Neural progenitor cell (in vitro differentiated cells): Measurements from ENCODE around the gene NXN.

Experiments used
- EZH2 ChIP-seq: fragments of 200-600 bp; sonication (generic); IDR thresholded peaks from 2 replicates; pipeline ENCODE4 v1.6.1; 2017; ENCODE audit warnings: antibody characterized with exemption, mild to moderate bottlenecking, moderate library complexity
- TF ChIP-seq, protein P1 (sequence below): fragments of 200-600 bp; sonication (generic); IDR thresholded peaks from 2 replicates; pipeline ENCODE4 v1.5.1; 2017; ENCODE audit warnings: antibody characterized with exemption, mild to moderate bottlenecking

DNA sequence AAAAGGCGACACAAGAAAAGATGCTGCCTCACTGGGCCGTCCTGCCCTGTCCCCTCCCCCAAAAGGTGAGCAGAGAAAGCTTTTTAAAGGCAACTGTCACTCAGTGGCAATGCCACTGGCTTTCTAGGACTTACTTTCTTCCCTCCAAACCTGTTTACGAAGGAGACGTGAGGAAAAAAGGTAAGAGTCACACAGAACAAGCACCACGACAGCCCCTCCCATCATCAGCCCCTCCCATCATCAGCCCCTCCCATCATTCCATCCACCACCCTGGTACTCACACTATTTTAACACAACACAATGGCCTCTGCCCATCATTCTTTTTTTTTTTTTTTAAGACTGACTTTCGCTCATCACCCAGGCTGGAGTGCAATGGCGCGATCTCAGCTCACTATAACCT is 77.1 kb downstream of the NXN start:
- TF ChIP-seq, protein P1, sequence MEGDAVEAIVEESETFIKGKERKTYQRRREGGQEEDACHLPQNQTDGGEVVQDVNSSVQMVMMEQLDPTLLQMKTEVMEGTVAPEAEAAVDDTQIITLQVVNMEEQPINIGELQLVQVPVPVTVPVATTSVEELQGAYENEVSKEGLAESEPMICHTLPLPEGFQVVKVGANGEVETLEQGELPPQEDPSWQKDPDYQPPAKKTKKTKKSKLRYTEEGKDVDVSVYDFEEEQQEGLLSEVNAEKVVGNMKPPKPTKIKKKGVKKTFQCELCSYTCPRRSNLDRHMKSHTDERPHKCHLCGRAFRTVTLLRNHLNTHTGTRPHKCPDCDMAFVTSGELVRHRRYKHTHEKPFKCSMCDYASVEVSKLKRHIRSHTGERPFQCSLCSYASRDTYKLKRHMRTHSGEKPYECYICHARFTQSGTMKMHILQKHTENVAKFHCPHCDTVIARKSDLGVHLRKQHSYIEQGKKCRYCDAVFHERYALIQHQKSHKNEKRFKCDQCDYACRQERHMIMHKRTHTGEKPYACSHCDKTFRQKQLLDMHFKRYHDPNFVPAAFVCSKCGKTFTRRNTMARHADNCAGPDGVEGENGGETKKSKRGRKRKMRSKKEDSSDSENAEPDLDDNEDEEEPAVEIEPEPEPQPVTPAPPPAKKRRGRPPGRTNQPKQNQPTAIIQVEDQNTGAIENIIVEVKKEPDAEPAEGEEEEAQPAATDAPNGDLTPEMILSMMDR, result no peak
- TF ChIP-seq EZH2, result no peak
